Stomach smooth muscle (tissue), 2 donors: ENCODE data around the gene SYT13.

Source experiments
- H3K27ac ChIP-seq: one replicate; pipeline ENCODE4 v1.7.0; 2013; ENCODE audit warnings: mild to moderate bottlenecking, low read length, inconsistent platforms
- H3K27me3 ChIP-seq, 2 donors: one replicate each; pipeline ENCODE4 v1.7.0; 2013; ENCODE audit warnings: low read length in 2 of 2; ENCODE audit not compliant: insufficient read depth in 2 of 2, control insufficient read depth in 1 of 2
- H3K36me3 ChIP-seq, 2 donors: one replicate each; pipeline ENCODE4 v1.7.0; 2013; ENCODE audit warnings: low read length in 2 of 2; ENCODE audit not compliant: control insufficient read depth in 2 of 2, insufficient read depth in 2 of 2
- H3K4me1 ChIP-seq: one replicate; pipeline ENCODE4 v1.7.0; 2013; ENCODE audit warnings: low read length; ENCODE audit not compliant: control insufficient read depth, insufficient read depth
- H3K4me3 ChIP-seq, 2 donors: one replicate each; pipeline ENCODE4 v1.7.0; 2013; ENCODE audit warnings: low read length in 2 of 2
- H3K9ac ChIP-seq, 2 donors: one replicate each; pipeline ENCODE4 v1.7.0; 2013; ENCODE audit warnings: low read length in 2 of 2, mild to moderate bottlenecking in 1 of 2
- H3K9me3 ChIP-seq, 2 donors: one replicate each; pipeline ENCODE4 v1.7.0; 2013; ENCODE audit warnings: low read length in 2 of 2; ENCODE audit not compliant: control insufficient read depth in 2 of 2
- donor health status: healthy.
- donor health status: Pancreatic carcinoma.

SYT13 gene

DNA sequence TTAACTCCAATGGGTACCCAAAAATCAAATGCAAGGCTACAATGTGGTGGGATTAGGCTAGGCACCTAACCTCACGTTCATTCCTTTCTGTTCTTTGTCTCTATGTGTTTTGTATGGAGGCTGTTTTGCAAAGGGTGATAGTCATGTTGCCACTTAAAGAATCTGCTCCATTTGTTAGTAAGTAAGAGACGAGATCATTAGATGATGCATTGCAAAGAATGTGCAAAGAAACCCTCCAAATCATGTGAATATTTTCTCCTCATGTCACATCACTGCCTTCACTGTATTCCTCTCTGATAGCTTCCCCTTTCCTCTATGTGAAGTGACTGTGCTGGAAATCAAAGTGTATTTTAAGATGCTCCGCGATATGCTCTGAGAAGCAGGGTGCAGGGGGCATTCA is 11.9 kb downstream of the SYT13 start:
- Histone ChIP-seq H3K36me3 (no peaks in the 10 kb centered on the region), H3K9me3 (no peaks in the 10 kb centered on the region), H3K4me3 (no peak overlapping the region), H3K27ac (no peak overlapping the region), H3K9ac (no peak overlapping the region), H3K27me3 (peaks cover 0 to 15% of the 10 kb centered on the region in 2 donors), H3K4me1 (no peaks in the 10 kb centered on the region)

GRCh38 chr11:45273509-45273908 is 12.6 kb downstream of the SYT13 start:
- no peaks in the 10 kb centered on the region for H3K4me1 ChIP-seq
- no peaks in the 10 kb centered on the region for H3K36me3 ChIP-seq
- H3K9ac ChIP-seq = no peak overlapping the region
- no peak overlapping the region for H3K4me3 ChIP-seq
- H3K27ac ChIP-seq = no peak overlapping the region
- H3K27me3 ChIP-seq = peaks cover 0 to 15% of the 10 kb centered on the region in 2 donors
- no peaks in the 10 kb centered on the region for H3K9me3 ChIP-seq

- no peaks in the 10 kb centered on the region for H3K4me1 ChIP-seq
- peaks cover 0 to 17% of the 10 kb centered on the region in 2 donors for H3K27me3 ChIP-seq
- no peak overlapping the region for H3K27ac ChIP-seq
- no peaks in the 10 kb centered on the region for H3K36me3 ChIP-seq
- no peaks in the 10 kb centered on the region for H3K9me3 ChIP-seq
- H3K9ac ChIP-seq = no peak overlapping the region
- H3K4me3 ChIP-seq = no peak overlapping the region
Observed at GRCh38 chr11:45272701-45273100, 13.4 kb downstream of the SYT13 start.

- Histone ChIP-seq H3K27ac (no peak overlapping the region), H3K4me1 (no peaks in the 10 kb centered on the region), H3K9ac (no peak overlapping the region), H3K36me3 (no peaks in the 10 kb centered on the region), H3K9me3 (no peaks in the 10 kb centered on the region), H3K27me3 (peaks cover 4 to 26% of the 10 kb centered on the region in 2 donors), H3K4me3 (no peak overlapping the region)
Observed at GRCh38 chr11:45270946-45271716, 15.0 kb downstream of the SYT13 start.

GRCh38 chr11:45269678-45270077 is 16.5 kb downstream of the SYT13 start:
- H3K9ac ChIP-seq = no peak overlapping the region
- H3K9me3 ChIP-seq = peaks cover 0 to under 1% of the 10 kb centered on the region in 2 donors
- no peaks in the 10 kb centered on the region for H3K4me1 ChIP-seq

DNA sequence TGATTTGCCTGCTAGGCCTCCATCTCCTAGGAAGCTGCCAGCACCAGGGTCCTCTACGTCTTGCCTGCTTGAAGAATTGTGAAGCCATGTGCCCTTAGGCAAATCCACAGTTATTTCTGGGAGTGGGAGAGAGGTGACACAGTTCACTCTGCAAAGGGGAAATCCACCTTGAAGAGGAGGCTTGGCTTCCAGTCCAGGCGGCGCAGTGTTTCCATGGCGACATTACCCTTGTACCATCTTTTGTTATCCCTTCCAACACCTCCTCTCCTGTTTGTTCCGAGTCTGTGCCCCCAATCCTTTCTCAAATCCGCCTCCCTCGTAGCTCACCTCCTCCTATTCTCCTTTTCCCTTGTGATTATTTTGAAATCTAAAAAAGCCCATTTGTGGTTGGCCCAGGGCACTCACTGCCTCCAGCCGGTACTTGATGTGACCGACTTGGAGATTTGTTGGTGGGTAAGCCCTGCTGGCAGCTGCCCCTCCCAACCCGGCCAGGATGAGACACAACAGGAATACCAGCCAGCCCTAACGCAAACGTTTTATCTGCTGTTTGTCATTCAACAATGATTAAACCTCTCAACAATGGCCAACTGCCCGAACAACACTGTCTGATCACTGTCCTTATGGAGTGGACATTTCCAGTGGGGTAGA is 18.4 kb downstream of the SYT13 start:
- no peak overlapping the region for H3K9ac ChIP-seq
- H3K27ac ChIP-seq = no peak overlapping the region
- H3K27me3 ChIP-seq = peaks cover 4 to 22% of the 10 kb centered on the region in 2 donors
- no peaks in the 10 kb centered on the region for H3K36me3 ChIP-seq
- H3K9me3 ChIP-seq = peaks cover 0 to 2% of the 10 kb centered on the region in 2 donors
- no peak overlapping the region for H3K4me3 ChIP-seq
- no peaks in the 10 kb centered on the region for H3K4me1 ChIP-seq

More at GRCh38 chr11:45269678-45270077, 16.5 kb downstream of the SYT13 start:
- Histone ChIP-seq H3K27ac (no peak overlapping the region), H3K36me3 (no peaks in the 10 kb centered on the region), H3K27me3 (peaks cover 4 to 24% of the 10 kb centered on the region in 2 donors), H3K4me3 (no peak overlapping the region)

DNA sequence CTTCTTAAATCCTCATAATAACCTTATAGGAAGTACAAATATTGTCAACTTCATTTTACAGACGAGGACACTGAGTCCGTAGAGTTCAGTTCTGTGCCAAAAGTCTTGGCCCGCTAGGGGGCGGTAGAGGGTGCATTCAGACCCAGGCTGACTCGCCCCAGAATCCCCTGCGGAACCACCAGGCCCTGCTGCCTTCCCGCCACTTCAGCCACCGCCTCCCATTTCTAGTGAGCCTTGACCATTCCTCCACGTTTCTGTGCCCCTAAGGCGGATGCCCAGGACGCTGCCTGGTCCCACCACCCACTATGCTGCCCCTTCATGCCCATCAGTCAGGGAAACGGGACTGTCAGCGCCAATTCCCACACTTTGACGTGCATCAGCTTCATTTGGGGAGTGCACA is 19.1 kb downstream of the SYT13 start:
- peaks cover 0 to 2% of the 10 kb centered on the region in 2 donors for H3K9me3 ChIP-seq
- no peak overlapping the region for H3K9ac ChIP-seq
- H3K27ac ChIP-seq = no peak overlapping the region
- H3K36me3 ChIP-seq = no peaks in the 10 kb centered on the region
- H3K27me3 ChIP-seq = peaks cover 4 to 22% of the 10 kb centered on the region in 2 donors
- no peaks in the 10 kb centered on the region for H3K4me1 ChIP-seq
- no peak overlapping the region for H3K4me3 ChIP-seq

DNA sequence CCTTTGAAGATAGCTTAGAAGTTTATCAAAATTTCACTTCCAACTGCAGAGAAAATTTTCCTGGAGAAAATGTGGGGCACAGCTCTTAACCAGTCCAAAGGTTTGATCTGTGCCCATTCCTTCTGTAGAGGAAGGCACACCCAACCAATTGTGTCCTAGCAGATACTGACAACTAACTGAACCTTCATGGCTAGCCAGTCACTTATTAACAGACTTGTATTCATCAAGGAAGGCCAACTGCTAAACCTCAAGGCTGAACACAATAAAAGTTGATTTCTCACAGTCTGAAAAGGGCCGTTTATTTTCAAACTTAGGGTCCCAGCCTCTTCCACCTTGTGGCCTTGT is 19.5 kb downstream of the SYT13 start:
- Histone ChIP-seq H3K4me3 (no peak overlapping the region), H3K27ac (no peak overlapping the region), H3K4me1 (no peaks in the 10 kb centered on the region), H3K9ac (no peak overlapping the region), H3K9me3 (peaks cover 0 to 2% of the 10 kb centered on the region in 2 donors), H3K36me3 (no peaks in the 10 kb centered on the region), H3K27me3 (peaks cover 4 to 22% of the 10 kb centered on the region in 2 donors)

- Histone ChIP-seq H3K4me1 (no peaks in the 10 kb centered on the region), H3K9me3 (peaks cover 0 to 2% of the 10 kb centered on the region in 2 donors), H3K27ac (no peak overlapping the region), H3K27me3 (peaks cover 4 to 16% of the 10 kb centered on the region in 2 donors), H3K36me3 (no peaks in the 10 kb centered on the region), H3K4me3 (no peak overlapping the region), H3K9ac (no peak overlapping the region)
Observed at GRCh38 chr11:45265969-45266675, 20.0 kb downstream of the SYT13 start.

DNA sequence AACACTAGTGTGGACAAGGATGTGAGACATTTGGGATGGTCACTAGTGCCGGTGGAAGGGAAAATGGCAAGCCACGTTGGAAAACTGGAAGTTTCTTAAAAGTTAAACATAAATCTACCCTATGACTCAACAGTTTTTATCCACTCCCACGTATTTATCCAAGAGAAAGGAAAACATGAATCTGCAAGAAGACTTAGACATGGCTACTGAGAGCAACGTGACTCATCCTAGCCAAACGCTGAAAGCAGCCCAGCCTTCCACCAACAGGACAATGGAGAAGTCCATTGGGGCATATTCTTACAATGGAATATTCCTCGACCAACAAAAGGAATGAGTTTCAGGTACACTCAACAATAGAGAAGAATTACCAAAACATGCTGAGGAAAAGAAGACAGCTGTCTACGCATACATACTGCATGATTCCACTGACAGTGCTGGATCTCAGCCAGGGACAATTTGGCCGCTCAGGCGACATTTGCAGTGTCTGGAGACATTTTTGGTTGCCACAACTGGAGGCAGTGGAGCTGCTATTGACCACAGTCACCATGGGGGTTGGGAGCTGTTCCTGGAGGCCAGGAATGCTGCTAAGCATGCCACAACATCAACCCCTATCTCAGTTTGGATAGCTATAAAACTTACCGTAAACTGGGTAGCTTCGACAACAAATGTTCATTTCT is 21.2 kb downstream of the SYT13 start:
- H3K27ac ChIP-seq = no peak overlapping the region
- H3K4me1 ChIP-seq = no peaks in the 10 kb centered on the region
- H3K4me3 ChIP-seq = no peak overlapping the region
- peaks cover 4 to 15% of the 10 kb centered on the region in 2 donors for H3K27me3 ChIP-seq
- H3K9ac ChIP-seq = no peak overlapping the region
- H3K36me3 ChIP-seq = no peaks in the 10 kb centered on the region
- peaks cover 0 to 2% of the 10 kb centered on the region in 2 donors for H3K9me3 ChIP-seq
